Esophagus muscularis mucosa (tissue), 4 donors: ENCODE data around the gene NFKBIL1. TPM values are rescaled to one million over a fixed set of nuclear protein-coding genes. Genes with fewer than 3 reads are reported as not detected.
"Not testable (repeated sequence)": the region's sequence is repeated elsewhere in the genome, so short reads cannot be mapped to it uniquely, and the experiment has no call there.

Experiments
- DNase-seq: peaks from one replicate; pipeline ENCODE4 v3.0.0-alpha.2; 2017; ENCODE audit errors: extremely low spot score
- H3K27ac ChIP-seq, 4 donors: fragments of 200-600 bp; sonication (generic); replicated peaks in 1 of 4; 1 replicate in 3 of 4; 2 replicates in 1 of 4; pipeline ENCODE4 v1.5.1; 2016 to 2019; ENCODE audit warnings: mild to moderate bottlenecking in 1 of 4
- H3K27me3 ChIP-seq, 4 donors: fragments of 200-600 bp; sonication (generic); one replicate each; pipeline versions ENCODE4 v1.5.1 to v1.6.0; 2016 to 2019
- H3K36me3 ChIP-seq, 4 donors: fragments of 200-600 bp; sonication (generic); one replicate each; pipeline ENCODE4 v1.5.1; 2016 to 2019
- H3K4me1 ChIP-seq, 4 donors: fragments of 200-600 bp; sonication (generic); one replicate each; pipeline ENCODE4 v1.5.1; 2016 to 2019
- H3K4me3 ChIP-seq, 4 donors: fragments of 200-600 bp; sonication (generic); 1 replicate in 2 of 4; 2 replicates in 2 of 4; pipeline ENCODE4 v1.5.1; 2016 to 2019; ENCODE audit warnings: mild to moderate bottlenecking in 4 of 4, moderate library complexity in 1 of 4
- H3K9me3 ChIP-seq, 4 donors: fragments of 200-600 bp; sonication (generic); 1 replicate in 3 of 4; 2 replicates in 1 of 4; pipeline ENCODE4 v1.5.1; 2016 to 2019
- EP300 ChIP-seq: sonication (generic); formaldehyde crosslinking; IDR thresholded peaks from one replicate; pipeline ENCODE4 v1.6.1; 2017; ENCODE audit warnings: antibody characterized with exemption
- POLR2A ChIP-seq: fragments of 450-650 bp; IDR thresholded peaks from one replicate; pipeline ENCODE4 v1.6.1; 2017; ENCODE audit warnings: antibody characterized with exemption, moderate library complexity, mild to moderate bottlenecking, low read depth
- POLR2AphosphoS5 ChIP-seq, 2 donors: sonication (generic); formaldehyde crosslinking; IDR thresholded peaks; one replicate each; pipeline ENCODE4 v1.6.1; 2017; ENCODE audit warnings: antibody characterized with exemption in 2 of 2
- WGBS: methylation state at CpG from one replicate; pipeline ENCODE4 v1.1.5; 2018; 5-methylcytosine and 5-hydroxymethylcytosine counted together
- intact Hi-C: fragments of 100-400 bp; cut with DNase I; formaldehyde crosslinking; loops from one replicate; pipeline ENCODE4 v1.15.1; 2023
- total RNA-seq, 4 donors: library from RNA; depleted of rRNA; stranded (reverse); fragments of >200 nt; gene quantifications; one replicate each; pipeline versions ENCODE4 v1.1.0 to v1.2.1, GENCODE V29; 2016
- TF ChIP-seq, protein P1 (sequence below), 3 experiments: fragments of 200-600 bp in 2 of 3; fragments of 450-650 bp in 1 of 3; sonication (generic) in 2 of 3; IDR thresholded peaks; one replicate each; pipeline ENCODE4 v1.5.1; 2017 to 2019; ENCODE audit warnings: antibody characterized with exemption in 3 of 3, mild to moderate bottlenecking in 2 of 3, moderate library complexity in 1 of 3

Gene NFKBIL1
- total RNA-seq, 4 donors from 2014 or later, result 24.4 to 42.6 (median 29.6) TPM

DNA sequence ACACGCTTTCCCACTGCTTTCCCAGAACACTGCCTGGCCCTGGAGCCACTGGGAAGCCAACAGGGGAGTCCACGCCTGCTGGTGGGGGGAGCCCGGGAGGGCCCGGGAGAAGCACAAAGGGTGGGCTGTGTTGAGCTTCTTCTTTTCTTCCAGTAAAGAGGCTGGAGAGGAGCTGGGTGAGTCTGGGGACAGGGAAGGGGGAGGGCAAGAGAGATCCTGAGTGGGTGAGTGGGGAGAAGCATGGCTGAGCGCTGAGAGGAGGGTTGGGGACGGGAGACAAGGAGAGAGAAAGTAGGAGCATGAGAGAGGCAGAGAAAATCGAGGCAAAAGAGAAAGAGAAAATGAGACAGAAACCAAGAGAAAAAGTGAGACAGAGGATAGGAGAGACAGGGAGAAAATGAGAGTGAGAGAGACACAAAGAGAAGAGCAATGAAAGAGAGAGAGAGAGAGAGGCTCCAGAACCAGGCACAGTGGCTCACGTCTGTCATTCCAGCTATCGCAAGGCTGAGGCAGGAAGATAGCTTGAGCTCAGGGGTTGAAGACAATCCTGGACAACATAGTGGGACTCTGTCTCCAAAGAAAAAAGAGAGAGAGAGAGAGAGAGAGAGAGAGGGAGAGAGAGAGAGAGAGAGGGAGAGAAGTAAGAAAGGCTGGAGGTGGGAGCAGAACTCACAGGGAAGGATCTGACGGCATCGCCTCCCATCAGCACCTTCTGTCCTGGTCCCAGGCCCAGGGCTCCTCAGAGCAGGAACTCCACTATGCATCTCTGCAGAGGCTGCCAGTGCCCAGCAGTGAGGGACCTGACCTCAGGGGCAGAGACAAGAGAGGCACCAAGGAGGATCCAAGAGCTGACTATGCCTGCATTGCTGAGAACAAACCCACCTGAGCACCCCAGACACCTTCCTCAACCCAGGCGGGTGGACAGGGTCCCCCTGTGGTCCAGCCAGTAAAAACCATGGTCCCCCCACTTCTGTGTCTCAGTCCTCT is 40.7 kb downstream of the NFKBIL1 start:
- WGBS, result 50% methylated on average over 12 of the region's 12 CpGs
- H3K36me3 ChIP-seq, result no peaks in the 10 kb centered on the region
- TF ChIP-seq POLR2AphosphoS5 (IDR thresholded peaks at IDR 0.05), result no peak
- TF ChIP-seq, protein P1, sequence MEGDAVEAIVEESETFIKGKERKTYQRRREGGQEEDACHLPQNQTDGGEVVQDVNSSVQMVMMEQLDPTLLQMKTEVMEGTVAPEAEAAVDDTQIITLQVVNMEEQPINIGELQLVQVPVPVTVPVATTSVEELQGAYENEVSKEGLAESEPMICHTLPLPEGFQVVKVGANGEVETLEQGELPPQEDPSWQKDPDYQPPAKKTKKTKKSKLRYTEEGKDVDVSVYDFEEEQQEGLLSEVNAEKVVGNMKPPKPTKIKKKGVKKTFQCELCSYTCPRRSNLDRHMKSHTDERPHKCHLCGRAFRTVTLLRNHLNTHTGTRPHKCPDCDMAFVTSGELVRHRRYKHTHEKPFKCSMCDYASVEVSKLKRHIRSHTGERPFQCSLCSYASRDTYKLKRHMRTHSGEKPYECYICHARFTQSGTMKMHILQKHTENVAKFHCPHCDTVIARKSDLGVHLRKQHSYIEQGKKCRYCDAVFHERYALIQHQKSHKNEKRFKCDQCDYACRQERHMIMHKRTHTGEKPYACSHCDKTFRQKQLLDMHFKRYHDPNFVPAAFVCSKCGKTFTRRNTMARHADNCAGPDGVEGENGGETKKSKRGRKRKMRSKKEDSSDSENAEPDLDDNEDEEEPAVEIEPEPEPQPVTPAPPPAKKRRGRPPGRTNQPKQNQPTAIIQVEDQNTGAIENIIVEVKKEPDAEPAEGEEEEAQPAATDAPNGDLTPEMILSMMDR (IDR thresholded peaks at IDR 0.05), result no peak
- no peak for TF ChIP-seq POLR2A
- no peak for TF ChIP-seq EP300
- intact Hi-C loops, result no loop called here
- H3K27me3 ChIP-seq, result peaks cover 0 to 30% (median 3%) of the 10 kb centered on the region in 4 donors
- no peak overlapping the region for H3K27ac ChIP-seq
- DNase-seq, result no peak
- no peak overlapping the region for H3K4me3 ChIP-seq
- no peaks in the 10 kb centered on the region for H3K9me3 ChIP-seq
- no peaks in the 10 kb centered on the region for H3K4me1 ChIP-seq

DNA sequence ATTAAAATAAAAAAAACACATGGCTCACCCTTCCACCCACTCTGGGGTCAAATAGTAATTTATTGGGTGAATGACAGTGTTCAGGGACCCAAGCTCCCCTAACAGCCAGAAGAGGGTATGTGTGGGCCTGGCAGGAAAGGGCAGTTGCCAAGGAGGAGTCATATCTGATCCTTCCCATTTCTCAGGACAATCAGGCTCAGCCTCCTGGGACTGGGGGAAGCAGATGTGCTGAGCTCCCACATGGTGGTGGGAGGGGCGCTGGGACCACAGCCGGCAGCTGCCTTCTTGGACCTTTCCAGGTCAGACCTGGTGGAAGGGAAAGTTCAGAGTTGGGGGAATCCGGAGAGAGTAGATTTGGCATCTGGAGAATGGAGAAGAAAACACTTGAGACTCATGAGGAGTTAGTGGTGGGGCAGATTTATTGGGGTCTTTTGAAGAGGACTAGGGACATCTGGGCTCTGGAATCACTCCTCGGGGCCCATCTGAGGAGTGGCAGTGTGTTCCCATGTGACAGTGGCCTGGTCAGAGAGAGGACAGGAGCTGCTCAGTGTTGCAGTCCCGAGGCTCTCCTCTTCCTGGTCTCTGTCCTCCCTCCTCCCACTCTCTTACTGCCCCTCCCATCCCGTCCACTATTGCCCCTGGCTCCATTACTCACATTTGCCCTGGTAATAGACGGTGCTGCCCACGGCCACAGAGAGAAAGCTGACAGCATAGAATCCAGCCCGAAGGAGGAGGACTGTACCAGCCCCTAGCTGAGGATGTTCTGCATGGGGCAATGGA is 41.7 kb downstream of the NFKBIL1 start:
- no peak overlapping the region for H3K27ac ChIP-seq
- H3K4me1 ChIP-seq, result no peaks in the 10 kb centered on the region
- TF ChIP-seq POLR2AphosphoS5 (IDR thresholded peaks at IDR 0.05), result no peak
- TF ChIP-seq POLR2A, result no peak
- TF ChIP-seq EP300, result no peak
- TF ChIP-seq, protein P1 (IDR thresholded peaks at IDR 0.05), result no peak
- peaks cover 0 to 30% (median 3%) of the 10 kb centered on the region in 4 donors for H3K27me3 ChIP-seq
- no peaks in the 10 kb centered on the region for H3K36me3 ChIP-seq
- intact Hi-C loops, result no loop called here
- DNase-seq, result no peak
- H3K4me3 ChIP-seq, result no peak overlapping the region
- no peaks in the 10 kb centered on the region for H3K9me3 ChIP-seq
- 56% methylated on average over 9 of the region's 9 CpGs for WGBS

DNA sequence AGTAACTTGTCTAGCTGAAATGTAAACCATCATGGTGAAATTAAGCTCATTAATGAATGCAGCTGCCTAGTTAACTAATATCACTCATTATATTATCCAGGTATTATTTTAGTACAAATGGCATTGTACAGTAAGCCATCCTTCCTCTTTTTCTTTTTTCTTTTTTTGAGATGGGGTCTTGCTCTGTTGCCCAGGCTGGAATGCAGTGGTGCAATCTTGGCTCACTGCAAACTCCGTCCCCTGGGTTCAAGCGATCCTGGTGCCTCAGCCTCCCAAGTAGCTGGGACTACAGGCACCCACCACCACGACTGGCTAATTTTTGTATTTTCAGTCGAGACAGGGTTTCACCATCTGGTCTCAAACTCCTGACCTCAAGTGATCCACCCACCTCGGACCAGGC is 43.3 kb downstream of the NFKBIL1 start:
- H3K27ac ChIP-seq, H3K36me3 ChIP-seq, intact Hi-C loops, H3K9me3 ChIP-seq, H3K4me1 ChIP-seq, H3K4me3 ChIP-seq, DNase-seq: not testable (repeated sequence)
- peaks cover 0 to 30% (median 3%) of the 10 kb centered on the region in 4 donors for H3K27me3 ChIP-seq
- 62% methylated on average over 5 of the region's 5 CpGs for WGBS

DNA sequence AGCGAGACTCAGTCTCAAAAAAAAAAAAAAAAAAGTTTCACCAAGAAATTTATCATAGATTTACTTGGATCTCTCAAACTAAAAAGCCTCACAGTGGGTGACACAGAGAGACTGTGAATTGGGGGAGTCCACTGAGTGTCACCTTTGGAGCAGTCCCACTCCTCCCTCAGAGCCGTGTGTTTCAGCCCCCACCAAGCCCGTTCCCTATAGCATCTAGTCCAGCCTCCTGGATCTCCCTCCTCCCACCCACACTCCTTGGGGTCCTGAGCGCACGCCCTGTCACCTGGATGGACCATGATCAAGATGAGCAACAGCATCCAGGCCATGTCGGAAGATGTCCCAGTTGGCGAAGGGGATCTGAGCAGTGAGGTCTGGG is 45.0 kb downstream of the NFKBIL1 start:
- no peaks in the 10 kb centered on the region for H3K36me3 ChIP-seq
- no peak for DNase-seq
- no peaks in the 10 kb centered on the region for H3K4me1 ChIP-seq
- H3K27ac ChIP-seq, result no peak overlapping the region
- no peak for TF ChIP-seq EP300
- no peak for TF ChIP-seq POLR2AphosphoS5 (IDR thresholded peaks at IDR 0.05)
- TF ChIP-seq, protein P1 (IDR thresholded peaks at IDR 0.05), result no peak
- no peak for TF ChIP-seq POLR2A
- 89% methylated on average over 7 of the region's 7 CpGs for WGBS
- H3K9me3 ChIP-seq, result no peaks in the 10 kb centered on the region
- H3K27me3 ChIP-seq, result peaks cover 0 to 21% (median 0%) of the 10 kb centered on the region in 4 donors
- intact Hi-C loops, result no loop called here
- no peak overlapping the region for H3K4me3 ChIP-seq

DNA sequence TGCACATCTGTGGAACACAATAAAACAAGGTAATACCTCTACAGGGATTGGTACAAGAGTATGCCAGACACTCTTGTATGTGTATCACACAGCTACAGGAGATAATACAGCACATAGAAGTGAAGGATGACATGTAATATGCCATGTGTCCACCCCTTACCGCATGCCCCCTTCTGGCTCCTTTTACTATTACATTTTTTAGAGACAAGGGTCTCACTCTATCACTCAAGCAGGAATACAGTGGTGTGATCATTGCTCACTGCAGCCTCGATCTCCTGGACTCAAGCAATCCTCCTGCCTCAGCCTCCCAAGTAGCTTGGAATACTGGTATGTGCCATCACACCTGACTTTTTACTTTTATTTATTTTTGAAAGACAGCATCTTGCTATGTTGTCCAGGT is 49.6 kb downstream of the NFKBIL1 start:
- TF ChIP-seq EP300 (no peak), POLR2A (no peak), POLR2AphosphoS5 (IDR thresholded peaks at IDR 0.05) (no peak)
- TF ChIP-seq, protein P1 (IDR thresholded peaks at IDR 0.05), result peak in 2 of 3 experiments; percentile 20 to 23
- H3K4me3 ChIP-seq, result no peak overlapping the region
- peaks cover 0 to 5% (median 0%) of the 10 kb centered on the region in 4 donors for H3K4me1 ChIP-seq
- H3K27ac ChIP-seq, result no peak overlapping the region
- WGBS, result 20% methylated on average over 2 of the region's 2 CpGs
- intact Hi-C loops, result loop anchor here (5.0 kb wide), 1 partner anchor 105 kb away; no protein-coding TSS in a partner anchor
- H3K9me3 ChIP-seq, result no peaks in the 10 kb centered on the region
- H3K36me3 ChIP-seq, result no peaks in the 10 kb centered on the region
- no peaks in the 10 kb centered on the region for H3K27me3 ChIP-seq
- no peak for DNase-seq
